GM21529 (cell line): Measurements from ENCODE around the gene FAM124A.

ENCODE experiments used
- ATAC-seq: cut with Tn5 transposase; IDR thresholded peaks from one replicate; pipeline ENCODE4 v1.9.1; 2021; ENCODE audit not compliant: unreplicated experiment

FAM124A gene

GRCh38 chr13:51222037-51222685, at the start of gene FAM124A:
Gene FAM124A (plus strand): TSS chr13:51222398. CDS start chr13:51222502, 104 bp downstream.
- ATAC-seq, result peak; percentile 86

- ATAC-seq, result no peak
These were observed 47.2 kb upstream of the FAM124A start for GRCh38 chr13:51175021-51175420.

GRCh38 chr13:51175639-51176038, 46.6 kb upstream of the FAM124A start:
- no peak for ATAC-seq

- ATAC-seq, result no peak
These were observed 45.0 kb upstream of the FAM124A start for GRCh38 chr13:51177188-51177587.

- ATAC-seq, result no peak
These were observed 43.6 kb upstream of the FAM124A start for GRCh38 chr13:51178456-51179074.

DNA sequence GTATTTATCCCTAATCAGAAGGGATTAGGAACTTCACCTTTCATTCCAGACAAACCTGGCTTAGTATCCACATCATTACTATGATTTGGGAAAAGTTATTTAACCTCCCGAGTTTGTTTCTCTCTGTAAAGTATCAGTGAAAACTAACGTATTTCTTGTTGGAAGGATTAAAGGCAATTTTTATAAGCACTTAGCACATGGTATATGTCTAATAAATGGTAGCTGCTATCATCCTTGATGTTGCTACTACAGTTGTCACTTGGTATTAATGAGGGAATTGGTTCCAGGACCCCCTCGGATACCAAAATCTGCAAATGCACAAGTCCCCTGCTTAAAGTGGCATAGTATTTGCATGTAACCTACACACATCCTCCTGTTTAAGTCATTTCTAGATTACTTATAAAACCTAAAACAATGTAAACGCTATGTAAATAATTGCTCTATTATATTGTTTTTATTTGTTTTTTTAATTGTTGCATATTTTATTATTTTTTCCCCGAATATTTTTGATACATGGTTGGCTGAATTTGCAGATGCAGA, 42.7 kb upstream of the FAM124A start:
- ATAC-seq, result no peak

- no peak for ATAC-seq
These were observed 41.2 kb upstream of the FAM124A start for GRCh38 chr13:51180853-51181511.

GRCh38 chr13:51181786-51182383, 40.3 kb upstream of the FAM124A start:
- no peak for ATAC-seq

- ATAC-seq, result no peak
These were observed 30.5 kb upstream of the FAM124A start for GRCh38 chr13:51191743-51192142.

DNA sequence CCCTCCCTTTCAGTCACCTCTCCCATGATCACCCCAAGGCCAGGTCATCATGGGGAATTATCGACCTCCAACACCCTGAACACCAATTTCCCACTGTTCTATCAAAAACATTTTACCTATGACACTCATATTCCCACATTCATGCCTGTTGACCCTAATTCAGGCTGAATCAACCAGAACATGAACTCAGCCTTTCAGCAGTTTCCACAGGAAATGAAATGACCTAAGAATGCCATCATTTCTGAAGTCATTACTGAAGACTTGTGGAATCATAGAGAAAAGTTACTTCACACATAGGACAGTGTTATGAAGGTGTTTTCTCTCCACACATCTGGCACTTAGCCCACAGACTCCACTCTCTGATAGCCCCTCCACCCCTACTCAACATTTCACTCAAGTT, 29.9 kb upstream of the FAM124A start:
- ATAC-seq, result no peak

DNA sequence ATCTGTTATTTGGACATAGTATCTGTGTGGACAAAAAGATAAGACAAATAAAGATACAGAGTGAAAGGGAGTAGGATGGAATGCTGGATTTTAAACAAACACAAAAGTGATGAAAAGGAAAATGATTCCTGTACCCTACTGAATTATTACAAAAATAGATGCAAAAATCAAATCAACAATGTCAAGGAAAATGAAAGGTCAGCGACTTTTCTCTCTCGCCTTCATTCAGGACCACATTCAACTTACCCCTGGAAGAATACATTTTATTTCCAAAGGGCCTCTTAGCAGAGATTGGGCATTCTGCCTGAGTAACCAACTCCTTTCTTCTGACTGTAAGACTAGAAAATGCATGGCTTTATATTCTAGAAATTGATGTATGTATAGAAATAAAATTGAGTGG, 28.8 kb upstream of the FAM124A start:
- ATAC-seq, result no peak

- ATAC-seq, result no peak
These were observed 27.3 kb upstream of the FAM124A start for GRCh38 chr13:51194942-51195341.

GRCh38 chr13:51201886-51202285, 20.3 kb upstream of the FAM124A start:
- no peak for ATAC-seq

- no peak for ATAC-seq
These were observed 19.6 kb upstream of the FAM124A start for GRCh38 chr13:51202477-51203046.

- no peak for ATAC-seq
These were observed 15.6 kb upstream of the FAM124A start for GRCh38 chr13:51206584-51206983.

DNA sequence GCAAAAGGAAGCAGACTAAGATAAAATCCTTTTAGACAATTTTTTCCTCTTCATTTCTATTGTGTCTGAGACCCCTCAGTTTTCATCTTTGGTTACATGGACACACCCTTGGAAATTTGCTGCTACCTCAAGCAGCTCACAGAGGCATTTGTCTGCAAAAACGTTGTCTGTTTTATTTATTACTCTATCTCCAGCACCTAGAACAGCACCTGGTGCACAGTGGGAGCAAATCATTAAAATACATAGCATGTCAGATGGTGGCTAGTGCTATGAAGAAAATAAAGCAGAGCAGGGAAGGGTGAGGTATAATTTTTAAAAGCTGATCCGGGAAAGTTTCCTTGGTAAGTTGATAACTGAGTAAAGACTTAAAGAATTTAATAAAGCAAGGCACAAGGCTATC, 14.3 kb upstream of the FAM124A start:
- ATAC-seq, result no peak

DNA sequence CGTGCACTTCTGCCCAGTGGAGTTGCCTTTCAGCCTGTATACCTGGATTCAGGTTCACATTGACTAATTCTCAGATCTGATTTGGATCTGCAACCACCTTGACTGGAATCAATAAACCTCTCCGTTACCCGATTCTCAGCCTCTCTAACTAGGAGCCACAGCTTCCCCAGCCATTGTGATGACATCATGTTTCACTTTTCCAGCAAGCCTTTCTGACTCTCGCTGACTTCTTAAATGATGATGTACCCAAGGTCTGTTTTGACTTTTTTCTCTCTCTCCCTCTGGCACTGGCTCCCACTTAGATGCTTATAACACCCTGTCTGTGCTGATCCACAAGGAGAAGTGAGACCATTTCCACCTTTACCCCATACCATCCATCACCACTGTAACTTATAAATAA, 13.5 kb upstream of the FAM124A start:
- ATAC-seq, result no peak

DNA sequence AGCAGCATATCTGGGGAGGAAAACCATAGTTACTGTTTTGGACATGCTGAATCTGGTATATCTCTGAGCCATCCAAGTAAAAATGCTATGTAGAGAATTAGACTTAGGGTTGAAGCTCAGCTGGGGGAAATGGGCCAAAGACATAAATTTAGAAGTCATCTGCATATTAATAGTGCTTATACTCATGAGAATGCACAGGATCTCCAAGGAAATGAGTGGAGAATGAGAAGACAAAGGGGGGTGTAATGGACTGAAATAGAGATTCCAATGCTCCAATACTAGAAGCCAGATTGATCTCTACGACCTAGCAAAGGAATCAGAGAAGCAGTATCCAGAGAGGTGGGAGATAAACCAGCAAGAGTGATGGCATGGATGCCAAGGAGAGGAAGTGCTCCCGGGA, 10.3 kb upstream of the FAM124A start:
- no peak for ATAC-seq

- ATAC-seq, result no peak
These were observed 9.4 kb upstream of the FAM124A start for GRCh38 chr13:51212758-51213157.

DNA sequence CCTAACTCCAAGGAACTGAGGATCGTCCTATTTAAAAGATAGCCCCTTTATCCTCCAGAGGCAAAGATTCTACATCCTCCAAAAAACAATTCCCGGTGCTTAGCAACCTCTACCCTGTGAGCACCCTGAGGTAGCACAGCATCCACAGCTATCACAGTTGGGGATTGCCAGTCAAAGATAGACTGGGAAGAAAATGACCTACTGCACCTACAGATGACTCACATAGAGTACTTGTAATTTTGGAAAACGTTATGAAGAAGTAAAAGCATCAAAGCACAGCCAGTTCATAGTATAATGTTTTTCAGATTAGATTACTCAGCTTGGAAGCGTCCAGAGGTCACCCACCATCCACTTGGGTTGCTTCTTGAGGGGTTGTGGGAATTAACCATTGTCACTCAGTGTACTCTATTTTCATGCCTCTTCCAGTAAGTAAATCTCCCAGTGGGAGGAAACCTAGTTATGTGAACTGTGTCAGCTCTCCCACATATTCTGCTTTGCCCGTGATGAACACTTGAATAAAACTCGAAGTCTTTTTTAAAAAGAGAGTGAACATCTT, 8.9 kb upstream of the FAM124A start:
- ATAC-seq, result no peak

GRCh38 chr13:51218626-51219025, 3.6 kb upstream of the FAM124A start:
- no peak for ATAC-seq
